OCI-LY1 (cell line): ENCODE data around the gene PTP4A2.

ENCODE experiments used
- H2AFZ ChIP-seq: fragments of 200-600 bp; sonication (generic), shearing (Covaris generic); 2 replicates; pipeline ENCODE4 v1.6.0; 2014; ENCODE audit warnings: antibody characterized with exemption, mild to moderate bottlenecking, low read length
- H3F3A ChIP-seq: fragments of 200-600 bp; sonication (generic), shearing (Covaris generic); 2 replicates; pipeline ENCODE4 v1.6.0; 2014; ENCODE audit warnings: mild to moderate bottlenecking, antibody characterized with exemption, low read length, moderate library complexity; ENCODE audit not compliant: insufficient read depth
- H3K27ac ChIP-seq: fragments of 200-600 bp; sonication (generic); 2 replicates; pipeline ENCODE4 v1.5.1; 2014; ENCODE audit warnings: low read length, mixed run types, mild to moderate bottlenecking, low read depth; ENCODE audit not compliant: poor library complexity, severe bottlenecking
- H3K27me3 ChIP-seq: fragments of 200-600 bp; sonication (generic); 2 replicates; pipeline ENCODE4 v1.6.0; 2014; ENCODE audit warnings: antibody characterized with exemption, mild to moderate bottlenecking, low read length, moderate library complexity; ENCODE audit not compliant: insufficient read depth
- H3K36me3 ChIP-seq: fragments of 200-600 bp; sonication (generic); 2 replicates; pipeline ENCODE4 v1.6.1; 2014; ENCODE audit warnings: mild to moderate bottlenecking, antibody characterized with exemption, low read length, moderate library complexity, mixed read lengths; ENCODE audit not compliant: insufficient read depth
- H3K4me1 ChIP-seq: fragments of 200-600 bp; sonication (generic); 2 replicates; pipeline ENCODE4 v1.5.1; 2014; ENCODE audit warnings: mild to moderate bottlenecking, low read length, moderate library complexity; ENCODE audit not compliant: insufficient read depth, severe bottlenecking
- H3K4me2 ChIP-seq: fragments of 200-600 bp; sonication (generic), shearing (Covaris generic); 2 replicates; pipeline ENCODE4 v1.6.1; 2014; ENCODE audit warnings: low read length
- H3K4me3 ChIP-seq: fragments of 200-600 bp; sonication (generic); 2 replicates; pipeline ENCODE4 v1.5.1; 2014; ENCODE audit warnings: low read length, low read depth, mild to moderate bottlenecking, mixed read lengths; ENCODE audit not compliant: poor library complexity, severe bottlenecking
- H3K79me2 ChIP-seq: fragments of 200-600 bp; shearing (Covaris generic); 2 replicates; pipeline ENCODE4 v1.6.1; 2016; ENCODE audit warnings: mixed run types, low read length, mixed read lengths; ENCODE audit not compliant: insufficient read depth
- H3K9ac ChIP-seq: fragments of 200-600 bp; sonication (generic), shearing (Covaris generic); 2 replicates; pipeline ENCODE4 v1.6.1; 2014; ENCODE audit warnings: mild to moderate bottlenecking, low read length, mixed read lengths
- H3K9me2 ChIP-seq: fragments of 200-600 bp; sonication (generic), shearing (Covaris generic); 2 replicates; pipeline ENCODE4 v1.6.1; 2014; ENCODE audit warnings: low read depth, mild to moderate bottlenecking, low read length, mixed read lengths
- H3K9me3 ChIP-seq: fragments of 200-600 bp; shearing (Covaris generic); 2 replicates; pipeline ENCODE4 v1.6.1; 2014; ENCODE audit warnings: low read length, mixed read lengths
- H4K20me1 ChIP-seq: fragments of 200-600 bp; sonication (generic), shearing (Covaris generic); 2 replicates; pipeline ENCODE4 v1.6.0; 2016; ENCODE audit warnings: mild to moderate bottlenecking, low read length; ENCODE audit not compliant: insufficient read depth
- EZH2 ChIP-seq: fragments of 200-600 bp; sonication (generic), shearing (Covaris generic); IDR thresholded peaks from 2 replicates; pipeline ENCODE4 v1.8.0; 2017; ENCODE audit warnings: borderline replicate concordance, mixed run types, mild to moderate bottlenecking, antibody characterized with exemption, low read length, moderate library complexity, mixed read lengths
- TF ChIP-seq, protein P1 (sequence below): fragments of 200-600 bp; sonication (generic), shearing (Covaris generic); IDR thresholded peaks from 2 replicates; pipeline ENCODE4 v1.5.1; 2017; ENCODE audit warnings: mild to moderate bottlenecking, antibody characterized with exemption, low read length, moderate library complexity, mixed read lengths

Gene PTP4A2

DNA sequence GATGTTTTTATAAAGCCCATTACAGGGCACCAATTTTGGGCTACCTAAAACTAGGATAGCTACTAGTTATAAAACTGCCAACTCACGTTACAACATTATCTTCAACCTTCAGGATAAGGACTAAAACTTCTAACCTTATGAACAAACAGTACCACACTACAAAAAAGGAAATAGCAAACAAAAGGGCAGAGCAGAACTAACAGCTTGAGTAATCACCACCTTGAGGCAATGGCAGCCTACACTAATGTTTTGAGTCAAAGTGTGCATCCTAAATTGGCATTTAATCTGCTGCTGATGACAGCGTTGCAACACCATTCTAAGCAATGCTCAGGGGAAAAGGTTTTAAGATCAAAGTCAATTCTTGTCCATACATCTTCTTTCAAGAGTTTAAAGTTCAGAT lies 27.2 kb downstream of the PTP4A2 start:
- Histone ChIP-seq H3K9me2 (no peaks in the 10 kb centered on the region), H3F3A (no peaks in the 10 kb centered on the region; the same call in 1 of the 2 replicates), H3K27me3 (no peaks in the 10 kb centered on the region), H3K9me3 (no peaks in the 10 kb centered on the region), H3K9ac (no peak overlapping the region), H3K27ac (no peak overlapping the region), H3K79me2 (peaks cover 27% of the 10 kb centered on the region), H3K4me1 (no peaks in the 10 kb centered on the region), H3K4me2 (no peak overlapping the region), H2AFZ (no peak overlapping the region), H3K36me3 (peaks cover 98% of the 10 kb centered on the region), H3K4me3 (no peak overlapping the region), H4K20me1 (no peaks in the 10 kb centered on the region)
- TF ChIP-seq, protein P1, sequence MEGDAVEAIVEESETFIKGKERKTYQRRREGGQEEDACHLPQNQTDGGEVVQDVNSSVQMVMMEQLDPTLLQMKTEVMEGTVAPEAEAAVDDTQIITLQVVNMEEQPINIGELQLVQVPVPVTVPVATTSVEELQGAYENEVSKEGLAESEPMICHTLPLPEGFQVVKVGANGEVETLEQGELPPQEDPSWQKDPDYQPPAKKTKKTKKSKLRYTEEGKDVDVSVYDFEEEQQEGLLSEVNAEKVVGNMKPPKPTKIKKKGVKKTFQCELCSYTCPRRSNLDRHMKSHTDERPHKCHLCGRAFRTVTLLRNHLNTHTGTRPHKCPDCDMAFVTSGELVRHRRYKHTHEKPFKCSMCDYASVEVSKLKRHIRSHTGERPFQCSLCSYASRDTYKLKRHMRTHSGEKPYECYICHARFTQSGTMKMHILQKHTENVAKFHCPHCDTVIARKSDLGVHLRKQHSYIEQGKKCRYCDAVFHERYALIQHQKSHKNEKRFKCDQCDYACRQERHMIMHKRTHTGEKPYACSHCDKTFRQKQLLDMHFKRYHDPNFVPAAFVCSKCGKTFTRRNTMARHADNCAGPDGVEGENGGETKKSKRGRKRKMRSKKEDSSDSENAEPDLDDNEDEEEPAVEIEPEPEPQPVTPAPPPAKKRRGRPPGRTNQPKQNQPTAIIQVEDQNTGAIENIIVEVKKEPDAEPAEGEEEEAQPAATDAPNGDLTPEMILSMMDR = no peak
- TF ChIP-seq EZH2 = no peak

DNA sequence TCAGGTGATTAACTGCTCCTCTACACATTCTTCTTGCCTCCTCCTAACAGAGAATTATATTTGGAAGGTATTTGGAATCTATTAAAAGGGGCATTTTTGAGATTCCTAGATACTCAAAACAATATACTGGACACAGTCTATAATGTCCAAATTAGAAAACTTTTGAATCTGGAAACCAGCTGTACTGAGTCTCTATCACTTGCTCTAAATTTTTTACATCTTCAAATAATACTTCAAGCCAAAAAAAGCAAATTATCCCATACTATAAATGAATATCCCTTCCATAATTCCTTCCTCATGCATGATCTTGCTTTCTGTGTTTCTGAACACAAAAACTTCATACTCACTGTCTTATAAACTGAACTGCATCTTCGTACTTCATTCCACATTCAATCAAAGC lies 28.5 kb downstream of the PTP4A2 start:
- Histone ChIP-seq H3K27ac (no peak overlapping the region), H3K9ac (no peak overlapping the region), H3K36me3 (peaks cover 98% of the 10 kb centered on the region), H2AFZ (no peak overlapping the region), H3K9me2 (no peaks in the 10 kb centered on the region), H3F3A (no peaks in the 10 kb centered on the region; the same call in 1 of the 2 replicates), H4K20me1 (no peaks in the 10 kb centered on the region), H3K4me3 (no peak overlapping the region), H3K4me1 (no peaks in the 10 kb centered on the region), H3K4me2 (no peak overlapping the region), H3K27me3 (no peaks in the 10 kb centered on the region), H3K79me2 (peaks cover 21% of the 10 kb centered on the region), H3K9me3 (no peaks in the 10 kb centered on the region)
- TF ChIP-seq, protein P1 = no peak
- no peak for TF ChIP-seq EZH2

DNA sequence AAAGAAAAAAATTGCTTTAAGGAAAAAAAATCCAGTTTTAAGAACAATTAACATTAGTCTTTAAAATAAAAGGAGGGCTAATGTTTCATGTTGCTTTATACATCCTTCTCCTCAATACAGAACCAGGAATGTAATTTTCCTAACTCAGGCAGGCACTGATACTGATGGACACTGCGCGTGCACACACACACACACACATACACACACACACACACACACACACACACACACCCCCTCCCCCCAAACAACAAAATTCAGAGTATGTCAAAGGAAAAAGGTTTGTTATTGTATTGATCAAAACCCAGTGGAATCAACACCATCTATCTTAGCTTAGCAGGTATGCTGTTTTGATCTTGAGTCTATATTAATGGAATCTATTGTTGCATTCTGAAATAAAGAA lies 31.6 kb downstream of the PTP4A2 start:
- Histone ChIP-seq H3K4me3 (no peak overlapping the region), H3K9me3 (no peaks in the 10 kb centered on the region), H3K4me2 (no peak overlapping the region), H3K27me3 (no peaks in the 10 kb centered on the region), H3K36me3 (peaks cover 67% of the 10 kb centered on the region), H3K27ac (no peak overlapping the region), H3F3A (peaks cover 6% of the 10 kb centered on the region; the same call in 1 of the 2 replicates), H3K79me2 (no peaks in the 10 kb centered on the region), H2AFZ (no peak overlapping the region), H3K9ac (no peak overlapping the region), H4K20me1 (no peaks in the 10 kb centered on the region), H3K4me1 (peaks cover 9% of the 10 kb centered on the region), H3K9me2 (no peaks in the 10 kb centered on the region)
- no peak for TF ChIP-seq EZH2
- TF ChIP-seq, protein P1 = no peak
